PFSK-1 (cell line): ENCODE data around the gene SDK1.

Experiments
- POLR2AphosphoS5 ChIP-seq: IDR thresholded peaks from 2 replicates; pipeline ENCODE4 v1.6.1; 2012; ENCODE audit warnings: low read depth, mild to moderate bottlenecking, control low read depth, low read length, moderate library complexity
- REST ChIP-seq, 2 experiments: IDR thresholded peaks; 2 replicates each; pipeline versions ENCODE4 v1.6.1 to v1.8.0; 2011 to 2012; ENCODE audit warnings: low read depth in 2 of 2, low read length in 2 of 2, control low read depth in 1 of 2, inconsistent platforms in 1 of 2, mild to moderate bottlenecking in 1 of 2, moderate library complexity in 1 of 2; ENCODE audit not compliant: insufficient read depth in 1 of 2
- TAF1 ChIP-seq: IDR thresholded peaks from 2 replicates; pipeline ENCODE4 v1.6.1; 2012; ENCODE audit warnings: low read length, control low read depth, borderline replicate concordance; ENCODE audit not compliant: insufficient read depth

DNA sequence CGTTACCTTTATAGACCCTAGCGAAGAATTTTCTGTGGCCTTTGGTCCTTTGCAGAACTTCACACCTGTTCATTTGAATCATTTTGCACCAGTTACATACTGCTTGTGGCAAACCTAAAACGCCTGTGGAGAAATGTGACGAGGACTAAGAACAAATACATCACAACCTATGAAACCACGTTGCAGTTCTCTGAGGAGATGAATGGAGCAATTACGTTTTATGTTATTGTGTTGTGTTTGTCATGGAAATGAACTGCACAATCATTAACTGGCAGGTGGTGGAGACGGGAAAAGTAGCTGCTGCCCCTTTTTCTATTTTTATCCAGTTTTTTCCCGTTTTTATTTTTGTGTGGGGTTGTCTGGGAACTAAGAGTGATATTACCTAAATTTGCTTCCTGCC lies 505.5 kb downstream of the SDK1 start:
- TF ChIP-seq POLR2AphosphoS5 (no peak), TAF1 (no peak), REST (IDR thresholded peaks at IDR 0.05; ENCODE audit: insufficient read depth in 1 of 2, low read depth in 2 of 2, low read length in 2 of 2) (no peak)
